ENCODE data around the gene NUDT5. TPM values are rescaled to one million over a fixed set of nuclear protein-coding genes. Genes with fewer than 3 reads are reported as not detected.

The NUDT5 gene
- total and polyA plus RNA-seq, 2 of the 13 experiments (the other 11 are each of a cell fraction or from before 2014, with no cell fraction given) = 79.6 to 134 TPM

DNA sequence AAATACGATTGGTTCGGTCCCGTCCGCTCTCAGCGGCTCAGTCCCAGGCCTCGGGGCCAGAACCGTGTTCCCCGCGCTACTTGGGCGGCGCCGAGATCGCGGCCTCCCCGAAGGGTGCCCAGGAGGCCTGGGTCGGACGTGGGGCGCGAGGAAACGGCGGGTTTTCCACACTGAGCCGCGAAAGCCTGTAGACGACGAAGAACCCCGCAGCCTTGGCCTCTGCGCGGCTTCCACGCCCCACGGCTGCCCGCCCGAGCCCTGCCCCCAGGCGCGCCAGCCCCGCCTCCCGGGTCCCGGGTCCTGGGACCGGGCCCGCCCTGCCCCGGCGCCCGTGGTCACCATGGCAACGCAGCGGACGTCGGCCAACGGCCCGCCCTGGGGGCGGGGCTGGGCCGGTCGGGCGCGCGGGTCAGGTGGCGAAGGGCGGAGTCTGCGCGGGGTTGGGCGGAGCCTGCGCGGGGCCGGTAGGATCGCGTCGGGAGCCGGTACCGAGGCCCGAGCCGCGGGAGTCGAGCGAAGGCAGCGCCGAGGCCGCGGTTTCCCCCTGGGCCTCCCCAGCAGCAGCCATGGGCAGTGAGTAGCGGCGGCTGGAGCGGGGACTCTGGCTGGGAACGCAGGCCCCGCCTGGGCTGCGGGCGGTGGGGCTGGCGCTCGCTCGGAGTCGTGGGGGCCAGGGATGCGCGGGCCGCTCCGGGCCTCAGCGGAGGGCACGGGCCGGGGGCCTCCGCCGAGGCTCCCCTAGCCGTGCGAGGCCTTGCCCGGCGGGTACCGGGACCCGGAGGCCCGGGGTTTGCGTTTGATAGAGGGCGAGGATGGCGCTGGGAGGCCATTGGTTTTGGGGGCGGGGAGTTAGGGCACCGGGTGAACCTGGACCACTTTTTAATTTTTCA, 66.2 kb downstream of the NUDT5 start, which contains the start of gene SEC61A2 (continued):
- TF ChIP-seq ZMYM4 (CRISPR knock-in tag; IDR thresholded peaks at IDR 0.05) = peak; percentile 55; the same call in 1 of the 2 replicates
- TF ChIP-seq ZNF235 (CRISPR knock-in tag; IDR thresholded peaks at IDR 0.05; ENCODE audit: borderline replicate concordance) = no peak
- TF ChIP-seq ETV5 (CRISPR knock-in tag; IDR thresholded peaks at IDR 0.05; ENCODE audit: borderline replicate concordance) = no peak
- no peak for TF ChIP-seq CHCHD3 (CRISPR knock-in tag; IDR thresholded peaks at IDR 0.05)
- TF ChIP-seq, protein P1, sequence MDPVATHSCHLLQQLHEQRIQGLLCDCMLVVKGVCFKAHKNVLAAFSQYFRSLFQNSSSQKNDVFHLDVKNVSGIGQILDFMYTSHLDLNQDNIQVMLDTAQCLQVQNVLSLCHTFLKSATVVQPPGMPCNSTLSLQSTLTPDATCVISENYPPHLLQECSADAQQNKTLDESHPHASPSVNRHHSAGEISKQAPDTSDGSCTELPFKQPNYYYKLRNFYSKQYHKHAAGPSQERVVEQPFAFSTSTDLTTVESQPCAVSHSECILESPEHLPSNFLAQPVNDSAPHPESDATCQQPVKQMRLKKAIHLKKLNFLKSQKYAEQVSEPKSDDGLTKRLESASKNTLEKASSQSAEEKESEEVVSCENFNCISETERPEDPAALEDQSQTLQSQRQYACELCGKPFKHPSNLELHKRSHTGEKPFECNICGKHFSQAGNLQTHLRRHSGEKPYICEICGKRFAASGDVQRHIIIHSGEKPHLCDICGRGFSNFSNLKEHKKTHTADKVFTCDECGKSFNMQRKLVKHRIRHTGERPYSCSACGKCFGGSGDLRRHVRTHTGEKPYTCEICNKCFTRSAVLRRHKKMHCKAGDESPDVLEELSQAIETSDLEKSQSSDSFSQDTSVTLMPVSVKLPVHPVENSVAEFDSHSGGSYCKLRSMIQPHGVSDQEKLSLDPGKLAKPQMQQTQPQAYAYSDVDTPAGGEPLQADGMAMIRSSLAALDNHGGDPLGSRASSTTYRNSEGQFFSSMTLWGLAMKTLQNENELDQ (CRISPR knock-in tag; IDR thresholded peaks at IDR 0.05; ENCODE audit: borderline replicate concordance) = no peak
- TF ChIP-seq MAZ (IDR thresholded peaks at IDR 0.05; ENCODE audit: borderline replicate concordance, low read depth, low read length) = no peak; the same call in none of the 2 replicates
- peak; percentile 52; the same call in 1 of the 2 replicates for TF ChIP-seq MAZ (CRISPR knock-in tag; IDR thresholded peaks at IDR 0.05; ENCODE audit: low read depth)
- TF ChIP-seq SP2 (CRISPR knock-in tag; IDR thresholded peaks at IDR 0.05) = no peak
- TF ChIP-seq, protein P2, sequence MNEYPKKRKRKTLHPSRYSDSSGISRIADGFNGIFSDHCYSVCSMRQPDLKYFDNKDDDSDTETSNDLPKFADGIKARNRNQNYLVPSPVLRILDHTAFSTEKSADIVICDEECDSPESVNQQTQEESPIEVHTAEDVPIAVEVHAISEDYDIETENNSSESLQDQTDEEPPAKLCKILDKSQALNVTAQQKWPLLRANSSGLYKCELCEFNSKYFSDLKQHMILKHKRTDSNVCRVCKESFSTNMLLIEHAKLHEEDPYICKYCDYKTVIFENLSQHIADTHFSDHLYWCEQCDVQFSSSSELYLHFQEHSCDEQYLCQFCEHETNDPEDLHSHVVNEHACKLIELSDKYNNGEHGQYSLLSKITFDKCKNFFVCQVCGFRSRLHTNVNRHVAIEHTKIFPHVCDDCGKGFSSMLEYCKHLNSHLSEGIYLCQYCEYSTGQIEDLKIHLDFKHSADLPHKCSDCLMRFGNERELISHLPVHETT (CRISPR knock-in tag; conservative IDR thresholded peaks at IDR 0.05) = peak; percentile 13; the same call in 1 of the 2 replicates
- TF ChIP-seq PAF1 (CRISPR knock-in tag; IDR thresholded peaks at IDR 0.05) = no peak
- no peak for TF ChIP-seq FOSL2 (CRISPR knock-in tag; IDR thresholded peaks at IDR 0.05)
- TF ChIP-seq, protein P3, sequence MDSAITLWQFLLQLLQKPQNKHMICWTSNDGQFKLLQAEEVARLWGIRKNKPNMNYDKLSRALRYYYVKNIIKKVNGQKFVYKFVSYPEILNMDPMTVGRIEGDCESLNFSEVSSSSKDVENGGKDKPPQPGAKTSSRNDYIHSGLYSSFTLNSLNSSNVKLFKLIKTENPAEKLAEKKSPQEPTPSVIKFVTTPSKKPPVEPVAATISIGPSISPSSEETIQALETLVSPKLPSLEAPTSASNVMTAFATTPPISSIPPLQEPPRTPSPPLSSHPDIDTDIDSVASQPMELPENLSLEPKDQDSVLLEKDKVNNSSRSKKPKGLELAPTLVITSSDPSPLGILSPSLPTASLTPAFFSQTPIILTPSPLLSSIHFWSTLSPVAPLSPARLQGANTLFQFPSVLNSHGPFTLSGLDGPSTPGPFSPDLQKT (CRISPR knock-in tag; IDR thresholded peaks at IDR 0.05; ENCODE audit: borderline replicate concordance) = no peak
- TF ChIP-seq NRL (CRISPR knock-in tag; IDR thresholded peaks at IDR 0.05; ENCODE audit: borderline replicate concordance) = peak; percentile 56; the same call in 1 of the 2 replicates
- no peak for TF ChIP-seq HNRNPL (IDR thresholded peaks at IDR 0.05; ENCODE audit: low read depth, low read length)
- TF ChIP-seq, protein P4, sequence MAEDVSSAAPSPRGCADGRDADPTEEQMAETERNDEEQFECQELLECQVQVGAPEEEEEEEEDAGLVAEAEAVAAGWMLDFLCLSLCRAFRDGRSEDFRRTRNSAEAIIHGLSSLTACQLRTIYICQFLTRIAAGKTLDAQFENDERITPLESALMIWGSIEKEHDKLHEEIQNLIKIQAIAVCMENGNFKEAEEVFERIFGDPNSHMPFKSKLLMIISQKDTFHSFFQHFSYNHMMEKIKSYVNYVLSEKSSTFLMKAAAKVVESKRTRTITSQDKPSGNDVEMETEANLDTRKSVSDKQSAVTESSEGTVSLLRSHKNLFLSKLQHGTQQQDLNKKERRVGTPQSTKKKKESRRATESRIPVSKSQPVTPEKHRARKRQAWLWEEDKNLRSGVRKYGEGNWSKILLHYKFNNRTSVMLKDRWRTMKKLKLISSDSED (CRISPR knock-in tag; IDR thresholded peaks at IDR 0.05) = no peak
- TF ChIP-seq ZNF883 (CRISPR knock-in tag; IDR thresholded peaks at IDR 0.05; ENCODE audit: not compliant biosample characterization) = no peak
- TF ChIP-seq SNRNP70 (IDR thresholded peaks at IDR 0.05; ENCODE audit: low read depth, low read length) = no peak
- TF ChIP-seq ZNF451 (CRISPR knock-in tag; IDR thresholded peaks at IDR 0.05) = 0 out of 2 replicates have a peak, but pooled peaks have one; percentile 38
- no peak for TF ChIP-seq KLF16 (CRISPR knock-in tag; IDR thresholded peaks at IDR 0.05)
- TF ChIP-seq NR2F1 (CRISPR knock-in tag; IDR thresholded peaks at IDR 0.05) = no peak
- TF ChIP-seq IKZF4 (CRISPR knock-in tag; IDR thresholded peaks at IDR 0.05; ENCODE audit: borderline replicate concordance, low read depth, not compliant biosample characterization) = peak; percentile 21
- peak; percentile 41; the same call in 1 of the 2 replicates for TF ChIP-seq NR2C2 (CRISPR knock-in tag; IDR thresholded peaks at IDR 0.05; ENCODE audit: borderline replicate concordance)

Measured in HepG2 (cell line).